Natural killer cell (primary cell): ENCODE data around the gene GPATCH2. TPM values are rescaled to one million over a fixed set of nuclear protein-coding genes. Genes with fewer than 3 reads are reported as not detected.

Experiments
- ATAC-seq, 3 donors: fragments of 150-1000 bp in 2 of 3; fragments of 200-7000 bp in 1 of 3; cut with Tn5 transposase; 1 replicate in 1 of 3; 2 replicates in 2 of 3; pipeline ENCODE4 v1.10.0; 2021; ENCODE audit warnings: mild to moderate bottlenecking in 2 of 3, moderate library complexity in 2 of 3
- DNase-seq, 2 donors: peaks; one replicate each; pipeline versions ENCODE4 v3.0.0 to v3.0.0-alpha.2; 2013 to 2021; ENCODE audit warnings: mixed read lengths in 1 of 2
- H3K27ac ChIP-seq: one replicate; pipeline ENCODE4 v1.5.1; 2013; ENCODE audit warnings: mild to moderate bottlenecking, low read length
- H3K27me3 ChIP-seq: one replicate; pipeline ENCODE4 v1.6.1; 2013; ENCODE audit warnings: low read length; ENCODE audit not compliant: control insufficient read depth, insufficient read depth
- H3K36me3 ChIP-seq: one replicate; pipeline ENCODE4 v1.6.1; 2013; ENCODE audit warnings: low read length; ENCODE audit not compliant: control insufficient read depth, insufficient read depth
- H3K4me1 ChIP-seq: one replicate; pipeline ENCODE4 v1.6.1; 2013; ENCODE audit warnings: low read length; ENCODE audit not compliant: control insufficient read depth, insufficient read depth
- H3K4me3 ChIP-seq: one replicate; pipeline ENCODE4 v1.5.1; 2013; ENCODE audit warnings: low read length
- H3K9me3 ChIP-seq: one replicate; pipeline ENCODE4 v1.6.1; 2013; ENCODE audit warnings: low read length; ENCODE audit not compliant: control insufficient read depth, insufficient read depth
- H3K27ac Mint-ChIP-seq, 2 donors: one replicate each; pipeline ENCODE4 v1.8.0; 2022; ENCODE audit warnings: mild to moderate bottlenecking in 2 of 2, mixed read lengths in 2 of 2, moderate library complexity in 1 of 2
- H3K27me3 Mint-ChIP-seq, 2 donors: one replicate each; pipeline ENCODE4 v1.8.0; 2022; ENCODE audit warnings: low read depth in 2 of 2, mixed read lengths in 2 of 2
- H3K36me3 Mint-ChIP-seq: one replicate; pipeline ENCODE4 v1.8.0; 2022; ENCODE audit warnings: mixed read lengths
- H3K4me1 Mint-ChIP-seq, 2 donors: one replicate each; pipeline ENCODE4 v1.8.0; 2022; ENCODE audit warnings: mixed read lengths in 2 of 2
- H3K4me3 Mint-ChIP-seq: one replicate; pipeline ENCODE4 v1.8.0; 2022; ENCODE audit warnings: mild to moderate bottlenecking, moderate library complexity, mixed read lengths
- H3K9me3 Mint-ChIP-seq, 2 donors: one replicate each; pipeline ENCODE4 v1.8.0; 2022; ENCODE audit warnings: mixed read lengths in 2 of 2
- WGBS: methylation state at CpG from one replicate; pipeline ENCODE4 v1.1.7; 2013; ENCODE audit warnings: missing lambda C conversion rate; ENCODE audit not compliant: insufficient coverage; 5-methylcytosine and 5-hydroxymethylcytosine counted together
- intact Hi-C: fragments of 100-400 bp; cut with micrococcal nuclease; formaldehyde crosslinking; loops from one replicate; pipeline ENCODE4 v1.14.2; 2022
- total RNA-seq, 4 donors: library from RNA; stranded (reverse); fragments of 120-200 nt in 1 of 4; gene quantifications; one replicate each; pipeline versions ENCODE4 v1.2.3 to v1.2.4, GENCODE V29; 2013 to 2022
- TF ChIP-seq, protein P1 (sequence below): fragments of 200-600 bp; IDR thresholded peaks from one replicate; pipeline ENCODE4 v1.8.0; 2022; ENCODE audit warnings: antibody characterized with exemption

The GPATCH2 gene
- total RNA-seq, 3 donors from 2014 or later (not counting 1 experiment from before 2014, with no cell fraction given): 10.4 to 15.4 (median 11.7) TPM

DNA sequence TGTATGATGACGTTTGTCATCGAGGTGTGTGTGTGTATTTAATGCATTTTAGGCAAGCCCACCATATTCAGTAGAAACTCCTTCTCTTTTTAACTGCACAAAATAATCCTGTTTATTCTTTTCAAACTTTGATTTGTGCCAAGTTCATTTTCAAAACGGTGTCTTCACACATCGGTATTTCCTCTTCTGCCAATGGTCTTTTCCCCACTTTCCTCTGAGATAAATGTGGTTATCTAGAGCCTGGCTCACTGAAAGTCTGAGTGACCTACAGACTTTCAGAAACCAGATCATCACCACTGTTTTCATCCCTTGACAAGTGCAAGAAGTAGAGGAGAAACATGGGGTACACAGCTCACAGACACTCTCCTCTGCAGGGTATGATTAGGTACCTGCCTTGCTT lies 69.4 kb downstream of the GPATCH2 start:
- Histone ChIP-seq H3K4me1 (no peaks in the 10 kb centered on the region), H3K27ac (no peak overlapping the region), H3K4me3 (no peak overlapping the region), H3K36me3 (no peaks in the 10 kb centered on the region), H3K9me3 (no peaks in the 10 kb centered on the region), H3K27me3 (no peaks in the 10 kb centered on the region)
- intact Hi-C loops: no loop called here
- WGBS: 88% methylated on average over 2 of the region's 4 CpGs
- no peak for ATAC-seq
- no peak for DNase-seq
- Mint-ChIP-seq H3K27ac (no peak overlapping the region), H3K4me1 (no peaks in the 10 kb centered on the region), H3K4me3 (no peak overlapping the region), H3K9me3 (peaks cover 0 to 2% of the 10 kb centered on the region in 2 donors), H3K27me3 (no peaks in the 10 kb centered on the region), H3K36me3 (no peaks in the 10 kb centered on the region)
- TF ChIP-seq, protein P1, sequence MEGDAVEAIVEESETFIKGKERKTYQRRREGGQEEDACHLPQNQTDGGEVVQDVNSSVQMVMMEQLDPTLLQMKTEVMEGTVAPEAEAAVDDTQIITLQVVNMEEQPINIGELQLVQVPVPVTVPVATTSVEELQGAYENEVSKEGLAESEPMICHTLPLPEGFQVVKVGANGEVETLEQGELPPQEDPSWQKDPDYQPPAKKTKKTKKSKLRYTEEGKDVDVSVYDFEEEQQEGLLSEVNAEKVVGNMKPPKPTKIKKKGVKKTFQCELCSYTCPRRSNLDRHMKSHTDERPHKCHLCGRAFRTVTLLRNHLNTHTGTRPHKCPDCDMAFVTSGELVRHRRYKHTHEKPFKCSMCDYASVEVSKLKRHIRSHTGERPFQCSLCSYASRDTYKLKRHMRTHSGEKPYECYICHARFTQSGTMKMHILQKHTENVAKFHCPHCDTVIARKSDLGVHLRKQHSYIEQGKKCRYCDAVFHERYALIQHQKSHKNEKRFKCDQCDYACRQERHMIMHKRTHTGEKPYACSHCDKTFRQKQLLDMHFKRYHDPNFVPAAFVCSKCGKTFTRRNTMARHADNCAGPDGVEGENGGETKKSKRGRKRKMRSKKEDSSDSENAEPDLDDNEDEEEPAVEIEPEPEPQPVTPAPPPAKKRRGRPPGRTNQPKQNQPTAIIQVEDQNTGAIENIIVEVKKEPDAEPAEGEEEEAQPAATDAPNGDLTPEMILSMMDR: no peak

DNA sequence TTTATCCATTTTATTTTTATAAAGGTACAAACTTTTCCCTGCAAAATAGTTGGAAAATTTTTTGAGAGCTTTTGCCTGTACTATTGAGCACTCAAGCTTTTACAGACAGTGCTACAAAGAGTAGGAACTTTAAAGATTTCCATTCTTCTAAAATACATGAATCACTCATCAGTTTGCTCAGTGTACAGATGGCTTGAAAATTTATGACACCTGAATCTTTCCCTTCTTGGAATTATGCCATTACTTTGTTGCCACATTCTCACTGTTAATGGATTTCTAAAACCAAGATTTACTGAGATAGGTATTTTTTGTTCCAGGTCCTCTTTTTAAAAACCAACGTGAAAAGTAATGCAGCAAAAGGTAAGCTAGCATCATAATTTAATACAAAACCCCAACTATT lies 76.0 kb downstream of the GPATCH2 start:
- TF ChIP-seq, protein P1: no peak
- DNase-seq (no peak), ATAC-seq (no peak)
- Mint-ChIP-seq H3K27me3 (no peaks in the 10 kb centered on the region), H3K4me3 (no peak overlapping the region), H3K4me1 (no peaks in the 10 kb centered on the region), H3K27ac (no peak overlapping the region), H3K9me3 (peaks cover 0 to 2% of the 10 kb centered on the region in 2 donors), H3K36me3 (no peaks in the 10 kb centered on the region)
- Histone ChIP-seq H3K27me3 (no peaks in the 10 kb centered on the region), H3K4me3 (no peak overlapping the region), H3K27ac (no peak overlapping the region), H3K36me3 (no peaks in the 10 kb centered on the region), H3K9me3 (no peaks in the 10 kb centered on the region), H3K4me1 (no peaks in the 10 kb centered on the region)
- intact Hi-C loops: no loop called here
- WGBS: no CpG with 5 or more reads among the region's 1 CpG

DNA sequence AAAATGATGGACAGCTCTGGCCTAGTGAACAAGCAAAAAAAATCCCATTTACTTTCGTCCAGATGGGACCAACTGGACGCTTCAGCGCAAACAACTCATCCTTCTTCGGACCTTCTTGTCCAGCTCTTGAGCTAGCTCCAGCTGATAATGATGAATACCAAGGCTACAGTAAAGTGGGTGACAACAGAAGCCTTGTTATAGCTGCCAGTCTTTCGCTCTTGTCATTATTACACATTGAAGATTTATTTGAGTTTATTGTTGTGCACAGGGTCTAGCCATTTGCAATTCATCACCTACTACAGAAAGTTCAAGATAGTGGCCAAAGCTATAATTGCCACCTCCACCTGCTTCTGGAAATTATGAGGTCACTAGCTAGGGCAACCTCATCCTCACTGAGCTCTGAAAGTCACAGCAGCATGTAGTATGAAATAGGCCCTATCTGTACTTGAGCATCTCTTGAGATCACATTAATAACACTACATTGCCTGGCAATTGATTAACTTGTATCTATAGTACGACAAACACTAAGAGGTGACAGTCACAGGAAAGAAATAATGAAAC lies 76.9 kb downstream of the GPATCH2 start:
- no peaks in the 10 kb centered on the region for H3K4me1 ChIP-seq
- Mint-ChIP-seq H3K4me3 (no peak overlapping the region), H3K27me3 (no peaks in the 10 kb centered on the region), H3K9me3 (peaks cover 2% of the 10 kb centered on the region in 2 donors), H3K36me3 (peaks cover 7% of the 10 kb centered on the region), H3K27ac (no peak overlapping the region), H3K4me1 (no peaks in the 10 kb centered on the region)
- DNase-seq (no peak), ATAC-seq (no peak)
- intact Hi-C loops: no loop called here
- TF ChIP-seq, protein P1: no peak
- no peak overlapping the region for H3K4me3 ChIP-seq
- no peaks in the 10 kb centered on the region for H3K27me3 ChIP-seq
- H3K9me3 ChIP-seq: no peaks in the 10 kb centered on the region
- WGBS: 96% methylated on average over 5 of the region's 6 CpGs
- no peaks in the 10 kb centered on the region for H3K36me3 ChIP-seq
- no peak overlapping the region for H3K27ac ChIP-seq

DNA sequence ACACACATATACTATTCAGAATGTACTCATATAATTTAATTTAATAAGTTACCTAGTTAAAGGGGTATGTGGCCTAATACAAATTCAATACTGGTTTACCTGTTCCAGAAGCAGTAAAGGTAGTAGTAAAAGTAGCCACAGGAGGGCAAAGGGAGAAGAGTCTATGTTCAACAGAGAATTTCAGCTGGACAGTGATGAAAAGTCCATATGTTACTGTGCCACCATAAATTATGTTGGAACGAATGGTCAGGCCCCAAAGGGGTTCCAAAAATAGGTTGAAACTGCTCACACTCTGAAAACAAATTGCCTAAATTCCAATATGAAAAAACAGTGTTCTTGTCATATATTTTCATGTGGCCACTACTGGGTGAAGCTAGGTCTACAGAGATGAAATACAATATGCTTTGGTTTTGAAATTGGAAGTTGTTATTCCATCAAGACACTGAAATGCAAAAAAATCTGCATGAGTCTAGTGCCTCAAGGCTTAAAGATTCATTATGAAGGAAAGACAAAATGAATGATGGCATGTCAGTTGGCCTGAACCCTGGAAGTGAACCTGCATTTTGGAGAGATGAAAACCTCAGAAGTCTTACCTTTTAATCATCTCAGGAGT lies 78.4 kb downstream of the GPATCH2 start:
- no peak for DNase-seq
- H3K9me3 ChIP-seq: no peaks in the 10 kb centered on the region
- no peak for ATAC-seq
- intact Hi-C loops: no loop called here
- H3K36me3 ChIP-seq: no peaks in the 10 kb centered on the region
- no peaks in the 10 kb centered on the region for H3K4me1 ChIP-seq
- H3K27ac ChIP-seq: no peak overlapping the region
- Mint-ChIP-seq H3K4me1 (no peaks in the 10 kb centered on the region), H3K9me3 (peaks cover 7 to 11% of the 10 kb centered on the region in 2 donors), H3K36me3 (peaks cover 19% of the 10 kb centered on the region), H3K27me3 (no peaks in the 10 kb centered on the region), H3K27ac (no peak overlapping the region), H3K4me3 (no peak overlapping the region)
- TF ChIP-seq, protein P1: no peak
- no peak overlapping the region for H3K4me3 ChIP-seq
- 77% methylated on average over 1 of the region's 1 CpG for WGBS
- H3K27me3 ChIP-seq: no peaks in the 10 kb centered on the region
